DOHH2 (cell line): ENCODE results near the gene C10orf143.
A peak's percentile ranks its signal among the peaks of the same experiment; 100 is the strongest.

Experiments
- H3F3A ChIP-seq: fragments of 200-600 bp; sonication (generic), shearing (Covaris generic); 2 replicates; pipeline ENCODE4 v1.6.0; 2016; ENCODE audit warnings: antibody characterized with exemption, mild to moderate bottlenecking; ENCODE audit not compliant: control insufficient read depth, insufficient read depth
- H3K27ac ChIP-seq: fragments of 200-600 bp; sonication (generic); 2 replicates; pipeline ENCODE4 v1.5.1; 2014; ENCODE audit warnings: low read depth, mild to moderate bottlenecking, low read length, moderate library complexity
- H3K27me3 ChIP-seq: fragments of 200-600 bp; sonication (generic); 2 replicates; pipeline ENCODE4 v1.6.1; 2014; ENCODE audit warnings: mild to moderate bottlenecking, low read length, mixed read lengths; ENCODE audit not compliant: control insufficient read depth
- H3K36me3 ChIP-seq: fragments of 200-600 bp; sonication (generic); 2 replicates; pipeline ENCODE4 v1.6.1; 2014; ENCODE audit warnings: mild to moderate bottlenecking, low read length, moderate library complexity, mixed read lengths; ENCODE audit not compliant: control insufficient read depth
- H3K4me1 ChIP-seq: fragments of 200-600 bp; sonication (generic); 2 replicates; pipeline ENCODE4 v1.6.1; 2014; ENCODE audit warnings: mild to moderate bottlenecking, low read length, mixed read lengths; ENCODE audit not compliant: control insufficient read depth
- H3K4me2 ChIP-seq: fragments of 200-600 bp; sonication (generic); 2 replicates; pipeline ENCODE4 v1.6.0; 2014; ENCODE audit warnings: mild to moderate bottlenecking, low read length, moderate library complexity
- H3K4me3 ChIP-seq: fragments of 200-600 bp; sonication (generic); 2 replicates; pipeline ENCODE4 v1.5.1; 2014; ENCODE audit warnings: mild to moderate bottlenecking, low read length, mixed read lengths
- H3K79me2 ChIP-seq: fragments of 200-600 bp; sonication (generic); 2 replicates; pipeline ENCODE4 v1.6.1; 2014; ENCODE audit warnings: mild to moderate bottlenecking, low read length, mixed read lengths; ENCODE audit not compliant: control insufficient read depth
- H3K9me2 ChIP-seq: fragments of 200-600 bp; sonication (generic); replicated peaks from 2 replicates; pipeline ENCODE4 v1.6.1; 2014; ENCODE audit warnings: mild to moderate bottlenecking, low read length, mixed read lengths; ENCODE audit not compliant: control insufficient read depth
- H3K9me3 ChIP-seq: fragments of 200-600 bp; sonication (generic); 2 replicates; pipeline ENCODE4 v1.6.1; 2014; ENCODE audit warnings: antibody characterized with exemption, low read length, mixed read lengths; ENCODE audit not compliant: control insufficient read depth, insufficient read depth
- H4K20me1 ChIP-seq: fragments of 200-600 bp; sonication (generic); 2 replicates; pipeline ENCODE4 v1.6.0; 2014; ENCODE audit warnings: low read depth, mild to moderate bottlenecking, antibody characterized with exemption, low read length, moderate library complexity; ENCODE audit not compliant: control insufficient read depth, insufficient read depth
- CTCF ChIP-seq: fragments of 200-600 bp; sonication (generic); IDR thresholded peaks from one replicate; pipeline ENCODE4 v1.5.1; 2014; ENCODE audit warnings: antibody characterized with exemption, mild to moderate bottlenecking, low read depth, low read length; ENCODE audit not compliant: poor library complexity, severe bottlenecking
- EZH2phosphoT487 ChIP-seq: fragments of 200-600 bp; sonication (generic); IDR thresholded peaks from 2 replicates; pipeline ENCODE4 v1.6.1; 2017; ENCODE audit warnings: borderline replicate concordance, mild to moderate bottlenecking, antibody characterized with exemption, low read length, moderate library complexity, mixed read lengths

The C10orf143 gene

GRCh38 chr10:130112821-130113220 is 2.2 kb upstream of the C10orf143 start:
- Histone ChIP-seq H3F3A (no peaks in the 10 kb centered on the region), H3K27ac (no peak overlapping the region), H3K79me2 (peaks cover 42% of the 10 kb centered on the region), H3K36me3 (peaks cover 4% of the 10 kb centered on the region), H3K27me3 (no peaks in the 10 kb centered on the region), H3K9me3 (no peaks in the 10 kb centered on the region), H3K4me3 (peak overlapping the region; percentile 6; the same call in 1 of the 2 replicates), H3K9me2 (no peaks in the 10 kb centered on the region), H3K4me2 (peak overlapping the region; percentile 91), H4K20me1 (no peaks in the 10 kb centered on the region), H3K4me1 (peaks cover 27% of the 10 kb centered on the region)
- TF ChIP-seq CTCF: no peak
- TF ChIP-seq EZH2phosphoT487: no peak

GRCh38 chr10:130111852-130112180 is 1.2 kb upstream of the C10orf143 start:
- Histone ChIP-seq H4K20me1 (no peaks in the 10 kb centered on the region), H3K9me2 (no peaks in the 10 kb centered on the region), H3K4me3 (peak overlapping the region; percentile 99), H3F3A (no peaks in the 10 kb centered on the region), H3K79me2 (peaks cover 46% of the 10 kb centered on the region), H3K9me3 (no peaks in the 10 kb centered on the region), H3K4me2 (peak overlapping the region; percentile 91), H3K27me3 (no peaks in the 10 kb centered on the region), H3K27ac (peak overlapping the region; percentile 74), H3K4me1 (peaks cover 33% of the 10 kb centered on the region), H3K36me3 (peaks cover 4% of the 10 kb centered on the region)
- no peak for TF ChIP-seq CTCF
- no peak for TF ChIP-seq EZH2phosphoT487

- Histone ChIP-seq H3K79me2 (peaks cover 49% of the 10 kb centered on the region), H4K20me1 (no peaks in the 10 kb centered on the region), H3K4me3 (peak overlapping the region; percentile 99), H3K9me3 (no peaks in the 10 kb centered on the region), H3K36me3 (peaks cover 9% of the 10 kb centered on the region), H3K9me2 (no peaks in the 10 kb centered on the region), H3K4me2 (peak overlapping the region; percentile 91), H3K27ac (peak overlapping the region; percentile 74), H3F3A (no peaks in the 10 kb centered on the region), H3K4me1 (peaks cover 33% of the 10 kb centered on the region), H3K27me3 (no peaks in the 10 kb centered on the region)
- TF ChIP-seq CTCF (no peak), EZH2phosphoT487 (no peak)
These were observed 652 bp upstream of the C10orf143 start for GRCh38 chr10:130111113-130111851.
